GM20000 (cell line): ENCODE measurements around the gene SLC47A2.

Source experiments
- DNase-seq: peaks from one replicate; pipeline ENCODE4 v3.0.0; 2012; ENCODE audit warnings: low spot score
- TF ChIP-seq, protein P1 (sequence below): IDR thresholded peaks from 2 replicates; pipeline ENCODE4 v1.5.1; 2012; ENCODE audit warnings: mild to moderate bottlenecking, control low read depth; ENCODE audit errors: extremely low read depth, missing control alignments

SLC47A2 gene

DNA sequence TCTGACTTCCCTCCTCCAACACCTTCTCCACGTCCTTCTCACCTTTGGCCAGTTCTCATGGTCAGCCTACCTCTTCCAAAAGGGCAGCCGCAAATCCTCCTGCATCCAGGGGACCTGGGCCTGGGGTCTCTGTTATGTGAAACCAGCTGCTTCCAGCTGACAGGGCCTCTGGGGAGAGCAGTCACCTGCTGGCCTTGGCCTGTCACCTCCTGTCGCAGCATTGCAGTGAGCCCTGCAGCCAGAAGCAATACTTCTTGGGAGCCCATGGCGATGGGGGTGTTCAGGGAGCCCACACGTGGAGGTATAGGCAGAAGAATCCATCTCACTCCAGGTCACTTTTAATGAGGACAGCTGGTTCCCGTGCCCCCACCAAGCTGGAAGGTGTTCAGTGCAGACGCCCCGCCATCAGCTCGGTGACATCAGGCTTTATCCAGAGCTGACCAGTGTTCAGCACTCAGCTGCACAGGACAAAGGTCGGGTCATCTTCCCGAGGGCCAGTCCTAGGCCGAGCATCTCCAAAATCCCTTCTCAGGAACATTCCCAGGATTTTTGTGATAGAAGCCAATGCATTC lies 1.7 kb upstream of the SLC47A2 start:
- DNase-seq: no peak
- TF ChIP-seq, protein P1, sequence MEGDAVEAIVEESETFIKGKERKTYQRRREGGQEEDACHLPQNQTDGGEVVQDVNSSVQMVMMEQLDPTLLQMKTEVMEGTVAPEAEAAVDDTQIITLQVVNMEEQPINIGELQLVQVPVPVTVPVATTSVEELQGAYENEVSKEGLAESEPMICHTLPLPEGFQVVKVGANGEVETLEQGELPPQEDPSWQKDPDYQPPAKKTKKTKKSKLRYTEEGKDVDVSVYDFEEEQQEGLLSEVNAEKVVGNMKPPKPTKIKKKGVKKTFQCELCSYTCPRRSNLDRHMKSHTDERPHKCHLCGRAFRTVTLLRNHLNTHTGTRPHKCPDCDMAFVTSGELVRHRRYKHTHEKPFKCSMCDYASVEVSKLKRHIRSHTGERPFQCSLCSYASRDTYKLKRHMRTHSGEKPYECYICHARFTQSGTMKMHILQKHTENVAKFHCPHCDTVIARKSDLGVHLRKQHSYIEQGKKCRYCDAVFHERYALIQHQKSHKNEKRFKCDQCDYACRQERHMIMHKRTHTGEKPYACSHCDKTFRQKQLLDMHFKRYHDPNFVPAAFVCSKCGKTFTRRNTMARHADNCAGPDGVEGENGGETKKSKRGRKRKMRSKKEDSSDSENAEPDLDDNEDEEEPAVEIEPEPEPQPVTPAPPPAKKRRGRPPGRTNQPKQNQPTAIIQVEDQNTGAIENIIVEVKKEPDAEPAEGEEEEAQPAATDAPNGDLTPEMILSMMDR: no peak

GRCh38 chr17:19717411-19717908 lies 1.1 kb upstream of the SLC47A2 start:
- no peak for DNase-seq
- TF ChIP-seq, protein P1: no peak

GRCh38 chr17:19717031-19717360 lies 612 bp upstream of the SLC47A2 start:
- DNase-seq: no peak
- TF ChIP-seq, protein P1: no peak

- TF ChIP-seq, protein P1: no peak
- DNase-seq: no peak
These were observed 1.6 kb downstream of the SLC47A2 start for GRCh38 chr17:19714542-19715411.

DNA sequence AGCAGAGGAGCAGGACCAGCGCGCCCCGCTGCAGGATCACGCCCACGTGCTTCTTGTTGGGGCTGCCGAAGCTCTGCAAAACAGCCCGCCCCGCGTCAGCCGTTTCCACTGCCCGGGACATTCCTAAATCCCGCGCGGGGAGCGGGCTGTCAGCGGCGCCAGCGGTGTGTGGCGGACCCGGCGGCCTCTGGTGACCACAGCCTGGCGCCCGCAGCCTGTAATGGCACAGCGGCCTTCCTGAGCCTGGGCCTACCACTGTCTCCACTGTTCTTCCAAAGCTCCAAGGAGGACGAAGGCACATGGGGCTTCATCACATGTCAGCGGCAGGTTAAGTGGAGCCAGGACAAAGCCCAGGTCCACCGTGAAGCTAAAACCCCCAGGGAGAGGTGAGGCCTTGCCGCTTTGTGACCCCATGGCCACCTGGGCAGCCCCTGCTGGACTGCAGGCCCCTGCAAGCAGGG lies 2.5 kb downstream of the SLC47A2 start:
- TF ChIP-seq, protein P1: no peak
- no peak for DNase-seq

GRCh38 chr17:19713462-19713861 lies 2.9 kb downstream of the SLC47A2 start:
- no peak for DNase-seq
- TF ChIP-seq, protein P1: no peak

DNA sequence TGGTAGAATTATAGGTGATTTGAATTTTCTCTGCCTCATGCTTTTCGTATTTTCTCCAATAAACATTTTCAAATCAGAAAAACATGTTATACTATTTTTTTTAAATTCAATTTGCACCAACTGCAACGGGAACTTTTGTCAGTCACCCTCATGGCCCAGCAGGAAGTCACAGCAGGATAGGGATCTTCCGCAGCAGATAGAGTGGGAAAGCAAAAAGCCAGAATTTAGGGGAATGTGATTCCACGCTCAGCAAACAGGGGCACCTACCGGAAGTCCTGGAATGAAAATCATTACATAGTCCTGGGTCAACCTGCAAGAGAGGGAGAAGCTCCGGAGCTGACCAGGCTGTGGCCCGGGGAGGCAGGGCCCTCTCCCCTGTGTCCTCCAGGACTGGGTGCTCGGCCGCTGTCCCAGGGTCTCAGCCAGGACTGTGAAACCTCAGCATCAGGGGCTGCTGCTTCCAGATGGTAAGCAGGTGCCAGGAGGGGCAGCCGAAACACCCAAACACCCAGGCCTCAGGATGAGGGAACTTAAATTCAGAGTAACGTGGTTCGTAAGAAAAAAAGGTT lies 3.9 kb downstream of the SLC47A2 start:
- TF ChIP-seq, protein P1: no peak
- DNase-seq: no peak
